ENCODE data around the gene GNG7. TPM values are rescaled to one million over a fixed set of nuclear protein-coding genes. Genes with fewer than 3 reads are reported as not detected.

The GNG7 gene
- polyA plus RNA-seq, 1 donor (not counting 4 experiments of a cell fraction or from before 2014, with no cell fraction given): 0.01 TPM

GRCh38 chr19:2579678-2580280, 122.7 kb downstream of the GNG7 start:
- no peaks in the 10 kb centered on the region for H3K9me1 ChIP-seq (ENCODE audit: control insufficient read depth, extremely low read depth, insufficient read depth, low read length)
- DNase-seq (ENCODE audit: low read depth, low spot score) (no peak), FAIRE-seq (no peak)
- dilution Hi-C loops (cut with MboI; ENCODE audit: extremely low pct_ligation_motif_present, low sequenced_read_pairs): no loop called here
- H3K79me2 ChIP-seq (ENCODE audit: control insufficient read depth, insufficient read depth, low read length): no peaks in the 10 kb centered on the region
- H3K9ac ChIP-seq (ENCODE audit: control insufficient read depth, extremely low read depth, insufficient read depth, low read length): no peak overlapping the region
- no peak overlapping the region for H3K27ac ChIP-seq (ENCODE audit: control insufficient read depth, insufficient read depth, low read length)
- H3K9me3 ChIP-seq (ENCODE audit: control insufficient read depth, low read depth, low read length): no peaks in the 10 kb centered on the region
- H2AFZ ChIP-seq (ENCODE audit: control insufficient read depth, low read length): no peak overlapping the region
- H3K36me3 ChIP-seq (ENCODE audit: control insufficient read depth in 2 of 2, extremely low read depth in 1 of 2, insufficient read depth in 2 of 2, low read length in 2 of 2): no peaks in the 10 kb centered on the region
- TF ChIP-seq EZH2 (IDR thresholded peaks at IDR 0.05; ENCODE audit: low read length) (no peak), CTCF (optimal IDR thresholded peaks at IDR 0.05 in 1 of 3, IDR thresholded peaks at IDR 0.05 in 1 of 3, conservative IDR thresholded peaks at IDR 0.05 in 1 of 3; ENCODE audit: extremely low read depth in 1 of 3, insufficient read depth in 2 of 3, low read length in 3 of 3) (no peak)
- peaks cover 18% of the 10 kb centered on the region for H3K4me1 ChIP-seq (ENCODE audit: control insufficient read depth, extremely low read depth, insufficient read depth, low read length)
- H3K27me3 ChIP-seq (ENCODE audit: control insufficient read depth, extremely low read depth, insufficient read depth, low read length): no peaks in the 10 kb centered on the region
- no peak overlapping the region for H3K4me2 ChIP-seq (ENCODE audit: control insufficient read depth, extremely low read depth, insufficient read depth, low read depth, low read length)
- no peaks in the 10 kb centered on the region for H4K20me1 ChIP-seq (ENCODE audit: control insufficient read depth, extremely low read depth, insufficient read depth, low read length)
- H3K4me3 ChIP-seq (ENCODE audit: control insufficient read depth in 2 of 3, extremely low read depth in 1 of 3, insufficient read depth in 2 of 3, low read depth in 1 of 3, low read length in 3 of 3): no peak overlapping the region

- DNase-seq (ENCODE audit: low read depth, low spot score) (no peak), FAIRE-seq (no peak)
- H3K79me2 ChIP-seq (ENCODE audit: control insufficient read depth, insufficient read depth, low read length): no peaks in the 10 kb centered on the region
- no peak for TF ChIP-seq EZH2 (IDR thresholded peaks at IDR 0.05; ENCODE audit: low read length)
- TF ChIP-seq CTCF (optimal IDR thresholded peaks at IDR 0.05 in 1 of 3, IDR thresholded peaks at IDR 0.05 in 1 of 3, conservative IDR thresholded peaks at IDR 0.05 in 1 of 3; ENCODE audit: extremely low read depth in 1 of 3, insufficient read depth in 2 of 3, low read length in 3 of 3): peak; percentile 54 to 89 (median 69)
- H4K20me1 ChIP-seq (ENCODE audit: control insufficient read depth, extremely low read depth, insufficient read depth, low read length): no peaks in the 10 kb centered on the region
- peaks cover 2% of the 10 kb centered on the region for H3K9me3 ChIP-seq (ENCODE audit: control insufficient read depth, low read depth, low read length)
- H3K27ac ChIP-seq (ENCODE audit: control insufficient read depth, insufficient read depth, low read length): no peak overlapping the region
- H2AFZ ChIP-seq (ENCODE audit: control insufficient read depth, low read length): peak overlapping the region; percentile 16
- dilution Hi-C loops (cut with MboI; ENCODE audit: extremely low pct_ligation_motif_present, low sequenced_read_pairs): no loop called here
- H3K36me3 ChIP-seq (ENCODE audit: control insufficient read depth in 2 of 2, extremely low read depth in 1 of 2, insufficient read depth in 2 of 2, low read length in 2 of 2): no peaks in the 10 kb centered on the region
- peak overlapping the region; percentile 25 to 53 (median 41) for H3K4me3 ChIP-seq (ENCODE audit: control insufficient read depth in 2 of 3, extremely low read depth in 1 of 3, insufficient read depth in 2 of 3, low read depth in 1 of 3, low read length in 3 of 3)
- peaks cover 18% of the 10 kb centered on the region for H3K4me1 ChIP-seq (ENCODE audit: control insufficient read depth, extremely low read depth, insufficient read depth, low read length)
- H3K27me3 ChIP-seq (ENCODE audit: control insufficient read depth, extremely low read depth, insufficient read depth, low read length): no peaks in the 10 kb centered on the region
- H3K4me2 ChIP-seq (ENCODE audit: control insufficient read depth, extremely low read depth, insufficient read depth, low read depth, low read length): peak overlapping the region; percentile 81
- H3K9me1 ChIP-seq (ENCODE audit: control insufficient read depth, extremely low read depth, insufficient read depth, low read length): no peaks in the 10 kb centered on the region
- H3K9ac ChIP-seq (ENCODE audit: control insufficient read depth, extremely low read depth, insufficient read depth, low read length): peak overlapping the region; percentile 34
These were observed 123.4 kb downstream of the GNG7 start for GRCh38 chr19:2578901-2579677.
